Measurements from ENCODE around the gene SYCP2L. TPM values are rescaled to one million over a fixed set of nuclear protein-coding genes. Genes with fewer than 3 reads are reported as not detected.

SYCP2L gene
- total and polyA plus RNA-seq, 2 of the 8 experiments (the other 6 are each of a cell fraction or from before 2014, with no cell fraction given): 1.7 to 4.2 TPM

- 85% methylated on average over 1 of the region's 1 CpG; no CpG with 5 or more reads in 1 of the 2 experiments for WGBS, 2 experiments (ENCODE audit: extremely low coverage in 1 of 2, insufficient coverage in 1 of 2, insufficient read length in 1 of 2, insufficient replicate concordance in 2 of 2, low coverage in 1 of 2, low lambda C conversion rate in 2 of 2, missing lambda C conversion rate in 1 of 2)
- FAIRE-seq: no peak
- no peak for TF ChIP-seq CHD1 (IDR thresholded peaks at IDR 0.05; ENCODE audit: low read depth, low read length)
- TF ChIP-seq E2F6 (IDR thresholded peaks at IDR 0.05): no peak
- TF ChIP-seq RXRA (IDR thresholded peaks at IDR 0.05; ENCODE audit: insufficient read depth, low read depth, low read length): no peak
- no peak for TF ChIP-seq CTBP2 (IDR thresholded peaks at IDR 0.05; ENCODE audit: borderline replicate concordance, insufficient read depth, insufficient read length, low read length)
- no peak for TF ChIP-seq CBX8 (IDR thresholded peaks at IDR 0.05; ENCODE audit: borderline replicate concordance, low read depth, low read length)
- no peak for TF ChIP-seq TCF12 (IDR thresholded peaks at IDR 0.05; ENCODE audit: low read depth, low read length)
- TF ChIP-seq ATF3 (IDR thresholded peaks at IDR 0.05; ENCODE audit: insufficient read depth, low read depth, low read length): no peak
- TF ChIP-seq MAFK (IDR thresholded peaks at IDR 0.05; ENCODE audit: low read depth, low read length): no peak
- TF ChIP-seq NRF1 (IDR thresholded peaks at IDR 0.05; ENCODE audit: low read depth, low read length): no peak
- no peak for TF ChIP-seq MAX (IDR thresholded peaks at IDR 0.05)
- no peak for TF ChIP-seq RNF2 (IDR thresholded peaks at IDR 0.05; ENCODE audit: borderline replicate concordance, low read depth, low read length, missing control alignments, poor library complexity, severe bottlenecking)
- TF ChIP-seq SUZ12 (IDR thresholded peaks at IDR 0.05; ENCODE audit: low read length): no peak
These were observed 9.0 kb upstream of the SYCP2L start for GRCh38 chr6:10877871-10878270.

More at GRCh38 chr6:10877871-10878270, 9.0 kb upstream of the SYCP2L start:
- H2BK20ac ChIP-seq (ENCODE audit: low read length): no peak overlapping the region
- H2BK120ac ChIP-seq (replicated peaks; ENCODE audit: low read depth, low read length): no peak overlapping the region
- no peaks in the 10 kb centered on the region for H3K36me3 ChIP-seq (ENCODE audit: control insufficient read depth in 2 of 4, insufficient read depth in 4 of 4, low read length in 3 of 4)
- no peak overlapping the region for H4K5ac ChIP-seq (ENCODE audit: insufficient read length, low read depth, low read length)
- no peak overlapping the region for H2AK5ac ChIP-seq (ENCODE audit: low read depth, low read length)
- no peaks in the 10 kb centered on the region for H4K20me1 ChIP-seq (replicated peaks in 1 of 2; ENCODE audit: control insufficient read depth in 1 of 2, insufficient read depth in 2 of 2, low read length in 2 of 2)
- H2AFZ ChIP-seq (ENCODE audit: low read length): no peak overlapping the region
- no peak overlapping the region for H3K18ac ChIP-seq (ENCODE audit: extremely low read depth, low read length)
- no peak overlapping the region for H3K4me2 ChIP-seq (ENCODE audit: insufficient read depth in 1 of 2, low read depth in 2 of 2, low read length in 2 of 2)
- no peak overlapping the region for H4K8ac ChIP-seq (ENCODE audit: extremely low read depth, insufficient read depth, low read length)
- no peak overlapping the region for H3K56ac ChIP-seq (replicated peaks; ENCODE audit: insufficient read length, low read depth, low read length)
- H3K9ac ChIP-seq (replicated peaks in 1 of 4; ENCODE audit: extremely low read depth in 1 of 4, low read depth in 3 of 4, low read length in 3 of 4): no peak overlapping the region
- DNase-seq (ENCODE audit: low read depth in 1 of 2, low spot score in 2 of 2): no peak
- H2BK5ac ChIP-seq (ENCODE audit: low read depth, low read length): no peak overlapping the region
- peaks cover 8% of the 10 kb centered on the region; the same call in 1 of the 2 replicates for H3K23me2 ChIP-seq (ENCODE audit: low read depth, low read length)
- no peak overlapping the region for H3K4ac ChIP-seq (replicated peaks; ENCODE audit: insufficient read length, low read depth, low read length)
- H3K9me3 ChIP-seq (ENCODE audit: insufficient read depth in 2 of 2, low read depth in 1 of 2, low read length in 1 of 2): no peaks in the 10 kb centered on the region
- no peaks in the 10 kb centered on the region for H3K79me2 ChIP-seq (ENCODE audit: control insufficient read depth in 1 of 2, insufficient read depth in 2 of 2, low read length in 2 of 2)
- peaks cover 15 to 35% (median 29%) of the 10 kb centered on the region in 4 experiments for H3K27me3 ChIP-seq (replicated peaks in 1 of 4; ENCODE audit: control insufficient read depth in 3 of 4, extremely low read depth in 1 of 4, insufficient read depth in 3 of 4, low read length in 3 of 4)
- no peak overlapping the region for H3K23ac ChIP-seq (ENCODE audit: insufficient read length)
- no peak overlapping the region for H2BK12ac ChIP-seq (ENCODE audit: low read depth, low read length)
- no peak overlapping the region for H3K14ac ChIP-seq (ENCODE audit: insufficient read length)
- no peak overlapping the region for H4K91ac ChIP-seq (replicated peaks; ENCODE audit: insufficient read length, low read length)
- no peak overlapping the region for H3K4me3 ChIP-seq (ENCODE audit: extremely low read depth in 1 of 4, insufficient read depth in 2 of 4, low read depth in 3 of 4, low read length in 4 of 4)
- POLR2A ChIA-PET (ENCODE audit: partially characterized antibody): interaction anchor here (0.9 kb wide), 1 partner anchor 9 kb away, joined by 3 read pairs; the partner anchor contains the start of gene SYCP2L
- CTCF ChIA-PET (ENCODE audit: partially characterized antibody): interaction anchor here (0.7 kb wide), 1 partner anchor 9 kb away, joined by 3 read pairs; no protein-coding TSS in a partner anchor
- H2BK15ac ChIP-seq (ENCODE audit: low read length): no peak overlapping the region
- no peaks in the 10 kb centered on the region for H3K79me1 ChIP-seq (ENCODE audit: low read depth, low read length)
- peaks cover 0 to 3% (median 0%) of the 10 kb centered on the region in 4 experiments; a peak in 2 of 7 replicates for H3K4me1 ChIP-seq (replicated peaks in 1 of 4; ENCODE audit: control insufficient read depth in 3 of 4, insufficient read depth in 4 of 4, low read length in 3 of 4)
- H3K27ac ChIP-seq (ENCODE audit: low read depth, low read length): no peak overlapping the region
